ENCODE data around the gene VAV2. TPM values are rescaled to one million over a fixed set of nuclear protein-coding genes. Genes with fewer than 3 reads are reported as not detected.

The VAV2 gene
- total and polyA plus RNA-seq, 5 donors = 4.7 to 11.4 (median 7.4) TPM

GRCh38 chr9:133800266-133800665 is 191.9 kb downstream of the VAV2 start:
- Histone ChIP-seq H3K4me3 (ENCODE audit: low read length) (no peak overlapping the region), H3K9me3 (ENCODE audit: control insufficient read depth, low read length) (no peaks in the 10 kb centered on the region), H3K4me1 (ENCODE audit: control insufficient read depth, insufficient read depth, low read length) (no peaks in the 10 kb centered on the region), H3K27me3 (ENCODE audit: control insufficient read depth, insufficient read depth) (no peaks in the 10 kb centered on the region), H3K27ac (ENCODE audit: low read length) (no peak overlapping the region)
- no peak for DNase-seq
- intact Hi-C loops (cut with DNase I) = no loop called here
- no peak for ATAC-seq
- 95% methylated on average over 13 of the region's 13 CpGs for WGBS

GRCh38 chr9:133799716-133800115 is 192.4 kb downstream of the VAV2 start:
- WGBS = 93% methylated on average over 17 of the region's 17 CpGs
- Histone ChIP-seq H3K4me1 (ENCODE audit: control insufficient read depth, insufficient read depth, low read length) (no peaks in the 10 kb centered on the region), H3K4me3 (ENCODE audit: low read length) (no peak overlapping the region), H3K27ac (ENCODE audit: low read length) (no peak overlapping the region), H3K9me3 (ENCODE audit: control insufficient read depth, low read length) (no peaks in the 10 kb centered on the region), H3K27me3 (ENCODE audit: control insufficient read depth, insufficient read depth) (no peaks in the 10 kb centered on the region)
- no peak for DNase-seq
- no peak for ATAC-seq
- intact Hi-C loops (cut with DNase I) = no loop called here

- Histone ChIP-seq H3K9me3 (ENCODE audit: control insufficient read depth, low read length) (no peaks in the 10 kb centered on the region), H3K4me3 (ENCODE audit: low read length) (no peak overlapping the region), H3K27me3 (ENCODE audit: control insufficient read depth, insufficient read depth) (no peaks in the 10 kb centered on the region), H3K4me1 (ENCODE audit: control insufficient read depth, insufficient read depth, low read length) (no peaks in the 10 kb centered on the region), H3K27ac (ENCODE audit: low read length) (no peak overlapping the region)
- 87% methylated on average over 11 of the region's 11 CpGs for WGBS
- intact Hi-C loops (cut with DNase I) = no loop called here
- ATAC-seq (no peak), DNase-seq (no peak)
These were observed 193.0 kb downstream of the VAV2 start for GRCh38 chr9:133799106-133799505.

- no peaks in the 10 kb centered on the region for H3K4me1 ChIP-seq (ENCODE audit: control insufficient read depth, insufficient read depth, low read length)
- no peak overlapping the region for H3K27ac ChIP-seq (ENCODE audit: low read length)
- no peak for ATAC-seq
- 94% methylated on average over 9 of the region's 9 CpGs for WGBS
- no peaks in the 10 kb centered on the region for H3K27me3 ChIP-seq (ENCODE audit: control insufficient read depth, insufficient read depth)
- no peak overlapping the region for H3K4me3 ChIP-seq (ENCODE audit: low read length)
- DNase-seq = no peak
- intact Hi-C loops (cut with DNase I) = no loop called here
- no peaks in the 10 kb centered on the region for H3K9me3 ChIP-seq (ENCODE audit: control insufficient read depth, low read length)
These were observed 194.0 kb downstream of the VAV2 start for GRCh38 chr9:133798160-133798559.

- ATAC-seq = no peak
- Histone ChIP-seq H3K4me1 (ENCODE audit: control insufficient read depth, insufficient read depth, low read length) (no peaks in the 10 kb centered on the region), H3K4me3 (ENCODE audit: low read length) (no peak overlapping the region), H3K27me3 (ENCODE audit: control insufficient read depth, insufficient read depth) (no peaks in the 10 kb centered on the region), H3K27ac (ENCODE audit: low read length) (no peak overlapping the region), H3K9me3 (ENCODE audit: control insufficient read depth, low read length) (no peaks in the 10 kb centered on the region)
- 83% methylated on average over 22 of the region's 22 CpGs for WGBS
- intact Hi-C loops (cut with DNase I) = no loop called here
- DNase-seq = no peak
These were observed 194.6 kb downstream of the VAV2 start for GRCh38 chr9:133797406-133798105.

GRCh38 chr9:133796562-133796961 is 195.6 kb downstream of the VAV2 start:
- no peak overlapping the region for H3K27ac ChIP-seq (ENCODE audit: low read length)
- intact Hi-C loops (cut with DNase I) = no loop called here
- ATAC-seq (no peak), DNase-seq (no peak)
- H3K9me3 ChIP-seq (ENCODE audit: control insufficient read depth, low read length) = no peaks in the 10 kb centered on the region
- H3K4me3 ChIP-seq (ENCODE audit: low read length) = no peak overlapping the region
- 94% methylated on average over 11 of the region's 11 CpGs for WGBS
- no peaks in the 10 kb centered on the region for H3K27me3 ChIP-seq (ENCODE audit: control insufficient read depth, insufficient read depth)
- no peaks in the 10 kb centered on the region for H3K4me1 ChIP-seq (ENCODE audit: control insufficient read depth, insufficient read depth, low read length)

GRCh38 chr9:133795049-133795448 is 197.1 kb downstream of the VAV2 start:
- WGBS = 86% methylated on average over 8 of the region's 8 CpGs
- H3K4me3 ChIP-seq (ENCODE audit: low read length) = no peak overlapping the region
- H3K4me1 ChIP-seq (ENCODE audit: control insufficient read depth, insufficient read depth, low read length) = no peaks in the 10 kb centered on the region
- H3K9me3 ChIP-seq (ENCODE audit: control insufficient read depth, low read length) = no peaks in the 10 kb centered on the region
- intact Hi-C loops (cut with DNase I) = no loop called here
- no peaks in the 10 kb centered on the region for H3K27me3 ChIP-seq (ENCODE audit: control insufficient read depth, insufficient read depth)
- DNase-seq = no peak
- no peak for ATAC-seq
- H3K27ac ChIP-seq (ENCODE audit: low read length) = no peak overlapping the region

GRCh38 chr9:133794016-133794760 is 197.9 kb downstream of the VAV2 start:
- Histone ChIP-seq H3K27me3 (ENCODE audit: control insufficient read depth, insufficient read depth) (no peaks in the 10 kb centered on the region), H3K4me1 (ENCODE audit: control insufficient read depth, insufficient read depth, low read length) (no peaks in the 10 kb centered on the region), H3K9me3 (ENCODE audit: control insufficient read depth, low read length) (no peaks in the 10 kb centered on the region), H3K27ac (ENCODE audit: low read length) (no peak overlapping the region), H3K4me3 (ENCODE audit: low read length) (no peak overlapping the region)
- no peak for ATAC-seq
- peak in 1 of 3 donors; percentile 60 for DNase-seq
- 89% methylated on average over 27 of the region's 27 CpGs for WGBS
- intact Hi-C loops (cut with DNase I) = no loop called here

GRCh38 chr9:133793471-133793870 is 198.7 kb downstream of the VAV2 start:
- Histone ChIP-seq H3K4me1 (ENCODE audit: control insufficient read depth, insufficient read depth, low read length) (no peaks in the 10 kb centered on the region), H3K27ac (ENCODE audit: low read length) (no peak overlapping the region), H3K4me3 (ENCODE audit: low read length) (no peak overlapping the region), H3K9me3 (ENCODE audit: control insufficient read depth, low read length) (no peaks in the 10 kb centered on the region), H3K27me3 (ENCODE audit: control insufficient read depth, insufficient read depth) (no peaks in the 10 kb centered on the region)
- ATAC-seq = no peak
- 63% methylated on average over 13 of the region's 13 CpGs for WGBS
- intact Hi-C loops (cut with DNase I) = loop anchor here in 3 of 4 donors (1.0 to 2.0 kb wide), 2 partner anchors 201 kb away; no protein-coding TSS in a partner anchor
- no peak for DNase-seq

GRCh38 chr9:133792721-133793470 is 199.2 kb downstream of the VAV2 start:
- DNase-seq (peak; percentile 85 to 93 (median 93)), ATAC-seq (peak; percentile 75 to 78)
- Histone ChIP-seq H3K27me3 (ENCODE audit: control insufficient read depth, insufficient read depth) (no peaks in the 10 kb centered on the region), H3K4me1 (ENCODE audit: control insufficient read depth, insufficient read depth, low read length) (no peaks in the 10 kb centered on the region), H3K27ac (ENCODE audit: low read length) (no peak overlapping the region), H3K9me3 (ENCODE audit: control insufficient read depth, low read length) (no peaks in the 10 kb centered on the region), H3K4me3 (ENCODE audit: low read length) (no peak overlapping the region)
- WGBS = 19% methylated on average over 22 of the region's 22 CpGs
- intact Hi-C loops (cut with DNase I) = loop anchor here in 3 of 4 donors (1.0 to 2.0 kb wide), 2 partner anchors 201 to 202 kb away; no protein-coding TSS in a partner anchor

All from right cardiac atrium (tissue), 5 donors.